ENCODE data around the gene MAP3K21. TPM values are rescaled to one million over a fixed set of nuclear protein-coding genes. Genes with fewer than 3 reads are reported as not detected.

The MAP3K21 gene
- total and polyA plus RNA-seq, 2 donors = 0.94 to 1.3 TPM

DNA sequence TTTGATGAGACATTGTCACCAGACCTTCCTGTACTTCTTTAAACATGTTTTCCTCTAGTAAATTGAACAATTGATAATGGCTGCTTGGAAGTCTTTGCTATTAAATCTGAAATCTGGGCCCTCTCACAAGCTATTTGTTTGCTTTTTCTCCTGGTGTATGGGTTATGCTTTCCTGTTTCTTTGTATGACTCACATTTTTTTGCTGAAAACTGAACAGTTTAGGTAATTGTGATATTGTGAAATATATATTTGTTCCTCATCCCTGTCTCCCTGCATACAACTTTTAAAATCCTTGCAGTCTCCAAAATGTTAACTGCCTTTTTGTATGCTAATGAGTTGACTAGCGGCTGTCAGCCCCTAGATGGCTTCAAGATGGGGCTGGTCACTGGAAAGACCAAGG is 61.6 kb downstream of the MAP3K21 start:
- Histone ChIP-seq H3K4me1 (ENCODE audit: control insufficient read depth in 2 of 2, insufficient read depth in 2 of 2, low read length in 2 of 2) (no peaks in the 10 kb centered on the region), H3K4me3 (ENCODE audit: low read length in 2 of 2) (no peak overlapping the region), H3K9me3 (ENCODE audit: control insufficient read depth in 2 of 2, insufficient read depth in 1 of 2, low read length in 1 of 2) (no peaks in the 10 kb centered on the region), H3K27ac (ENCODE audit: low read depth in 1 of 2, low read length in 1 of 2) (no peak overlapping the region), H3K27me3 (ENCODE audit: control insufficient read depth in 2 of 2, insufficient read depth in 1 of 2, low read length in 1 of 2) (no peaks in the 10 kb centered on the region), H3K36me3 (ENCODE audit: control insufficient read depth in 2 of 2, insufficient read depth in 2 of 2, low read length in 1 of 2) (no peaks in the 10 kb centered on the region)
- no peak for DNase-seq (ENCODE audit: low read depth in 6 of 9, low spot score in 9 of 9)
- 94% methylated on average over 1 of the region's 1 CpG for WGBS

DNA sequence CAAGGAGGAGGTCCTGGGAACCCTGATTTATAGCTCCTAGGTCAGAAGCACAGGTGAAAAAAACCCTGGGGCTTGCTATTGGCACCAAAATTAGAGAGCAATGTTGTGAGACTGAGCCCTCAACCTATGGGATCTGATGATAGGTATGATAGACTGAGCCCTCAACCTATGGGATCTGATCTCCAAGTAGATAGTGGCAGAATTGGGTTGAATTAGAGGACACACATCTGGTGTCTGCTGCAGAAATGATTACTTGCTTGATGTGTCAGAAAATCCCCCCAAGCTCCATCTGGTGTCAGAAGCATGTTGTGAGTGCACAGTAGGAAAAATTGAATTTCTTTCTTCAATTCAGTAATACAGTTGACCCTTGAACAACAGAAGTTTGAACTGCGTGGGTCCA is 62.4 kb downstream of the MAP3K21 start:
- Histone ChIP-seq H3K4me3 (ENCODE audit: low read length in 2 of 2) (no peak overlapping the region), H3K36me3 (ENCODE audit: control insufficient read depth in 2 of 2, insufficient read depth in 2 of 2, low read length in 1 of 2) (no peaks in the 10 kb centered on the region)

DNA sequence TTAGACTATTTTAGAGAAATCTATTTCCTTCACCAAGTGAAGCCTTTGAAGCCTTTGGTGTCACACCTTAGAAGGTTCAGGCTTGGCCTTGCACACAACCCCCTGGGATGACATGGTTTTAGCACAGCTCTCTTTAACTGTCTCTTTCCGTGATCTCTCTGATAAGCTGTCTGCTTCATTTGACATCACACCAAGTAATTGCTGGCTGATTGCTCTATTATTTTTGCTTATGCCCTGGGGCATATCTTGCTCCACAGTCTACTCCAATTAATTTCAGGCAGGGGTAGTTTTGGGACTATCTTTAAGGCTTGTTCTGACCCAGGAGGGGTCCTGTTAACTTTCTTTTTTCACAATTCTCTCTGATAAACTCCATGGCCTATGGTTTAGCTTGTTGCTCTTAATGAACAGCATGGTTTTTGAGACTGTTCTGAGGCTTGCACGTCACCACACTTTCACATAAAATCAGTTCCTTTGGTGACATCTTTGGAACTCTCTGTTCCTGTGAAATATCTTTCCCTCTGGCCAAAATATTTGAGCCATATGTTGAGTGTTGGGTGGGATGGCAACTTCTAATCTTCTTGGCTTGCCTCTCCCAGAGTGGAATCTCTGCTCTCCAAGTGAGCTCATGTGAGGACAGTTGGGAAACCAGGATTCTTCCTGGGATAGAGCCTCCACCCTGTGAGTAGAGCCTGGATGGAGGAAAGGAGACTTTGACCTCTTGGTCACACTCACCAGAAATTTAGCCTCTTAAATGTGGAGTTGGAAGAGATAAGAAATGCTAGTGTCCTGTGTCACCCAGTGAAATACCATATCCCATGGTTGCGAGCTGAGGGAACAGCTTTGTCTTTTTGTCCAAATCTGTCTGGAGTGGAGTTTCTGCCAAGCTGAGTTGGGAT is 63.6 kb downstream of the MAP3K21 start:
- no peaks in the 10 kb centered on the region for H3K4me1 ChIP-seq (ENCODE audit: control insufficient read depth in 2 of 2, insufficient read depth in 2 of 2, low read length in 2 of 2)
- H3K9me3 ChIP-seq (ENCODE audit: control insufficient read depth in 2 of 2, insufficient read depth in 1 of 2, low read length in 1 of 2) = no peaks in the 10 kb centered on the region
- no peaks in the 10 kb centered on the region for H3K27me3 ChIP-seq (ENCODE audit: control insufficient read depth in 2 of 2, insufficient read depth in 1 of 2, low read length in 1 of 2)
- no peaks in the 10 kb centered on the region for H3K36me3 ChIP-seq (ENCODE audit: control insufficient read depth in 2 of 2, insufficient read depth in 2 of 2, low read length in 1 of 2)
- no peak overlapping the region for H3K27ac ChIP-seq (ENCODE audit: low read depth in 1 of 2, low read length in 1 of 2)
- WGBS = 96% methylated on average over 3 of the region's 3 CpGs
- H3K4me3 ChIP-seq (ENCODE audit: low read length in 2 of 2) = no peak overlapping the region
- DNase-seq (ENCODE audit: low read depth in 6 of 9, low spot score in 9 of 9) = no peak

More for the DNA sequence above, 62.4 kb downstream of the MAP3K21 start:
- Histone ChIP-seq H3K27ac (ENCODE audit: low read depth in 1 of 2, low read length in 1 of 2) (no peak overlapping the region), H3K9me3 (ENCODE audit: control insufficient read depth in 2 of 2, insufficient read depth in 1 of 2, low read length in 1 of 2) (no peaks in the 10 kb centered on the region), H3K4me1 (ENCODE audit: control insufficient read depth in 2 of 2, insufficient read depth in 2 of 2, low read length in 2 of 2) (no peaks in the 10 kb centered on the region), H3K27me3 (ENCODE audit: control insufficient read depth in 2 of 2, insufficient read depth in 1 of 2, low read length in 1 of 2) (no peaks in the 10 kb centered on the region)
- DNase-seq (ENCODE audit: low read depth in 6 of 9, low spot score in 9 of 9) = no peak
- 100% methylated on average over 1 of the region's 1 CpG for WGBS

DNA sequence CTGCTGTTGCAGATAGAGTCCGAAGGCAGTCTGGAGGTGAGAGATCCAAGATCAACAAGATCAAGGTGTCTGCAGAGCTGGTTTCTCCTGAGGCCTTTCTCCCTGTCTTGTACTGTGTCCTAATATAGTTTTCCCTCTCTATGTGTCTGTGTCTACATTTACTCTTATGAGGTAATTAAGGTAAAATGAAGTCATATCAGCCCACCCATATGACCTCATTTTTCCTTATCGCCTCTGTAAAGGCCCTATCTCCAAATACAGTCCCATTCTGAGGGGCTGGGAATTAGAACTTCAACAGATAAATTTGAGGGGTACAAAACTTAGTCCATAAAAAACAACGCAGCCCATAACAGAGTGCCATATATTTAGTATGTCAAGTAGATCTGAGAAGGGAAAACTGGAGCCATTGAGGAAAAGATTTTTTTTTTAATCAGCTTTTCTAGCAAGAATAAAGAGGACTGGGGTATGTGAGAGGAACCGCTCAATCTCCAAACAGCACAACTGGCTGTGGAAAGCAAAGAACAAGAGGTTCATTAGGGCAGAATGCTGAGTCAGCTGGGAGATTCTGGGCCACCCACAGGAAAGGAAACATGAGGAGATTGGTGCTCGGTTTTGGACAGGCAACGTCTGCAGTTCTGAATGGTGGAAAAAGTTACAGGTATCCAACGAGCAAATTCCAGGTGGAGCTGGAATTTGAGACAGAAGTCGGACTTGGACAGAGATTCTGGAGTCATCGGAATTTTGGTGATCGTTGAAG is 65.7 kb downstream of the MAP3K21 start:
- H3K27ac ChIP-seq (ENCODE audit: low read depth in 1 of 2, low read length in 1 of 2) = no peak overlapping the region
- H3K4me1 ChIP-seq (ENCODE audit: control insufficient read depth in 2 of 2, insufficient read depth in 2 of 2, low read length in 2 of 2) = no peaks in the 10 kb centered on the region
- 67% methylated on average over 10 of the region's 10 CpGs for WGBS
- no peaks in the 10 kb centered on the region for H3K36me3 ChIP-seq (ENCODE audit: control insufficient read depth in 2 of 2, insufficient read depth in 2 of 2, low read length in 1 of 2)
- peak in 1 of 9 donors; percentile 15 for DNase-seq (ENCODE audit: low read depth in 6 of 9, low spot score in 9 of 9)
- H3K27me3 ChIP-seq (ENCODE audit: control insufficient read depth in 2 of 2, insufficient read depth in 1 of 2, low read length in 1 of 2) = no peaks in the 10 kb centered on the region
- no peaks in the 10 kb centered on the region for H3K9me3 ChIP-seq (ENCODE audit: control insufficient read depth in 2 of 2, insufficient read depth in 1 of 2, low read length in 1 of 2)
- H3K4me3 ChIP-seq (ENCODE audit: low read length in 2 of 2) = no peak overlapping the region

DNA sequence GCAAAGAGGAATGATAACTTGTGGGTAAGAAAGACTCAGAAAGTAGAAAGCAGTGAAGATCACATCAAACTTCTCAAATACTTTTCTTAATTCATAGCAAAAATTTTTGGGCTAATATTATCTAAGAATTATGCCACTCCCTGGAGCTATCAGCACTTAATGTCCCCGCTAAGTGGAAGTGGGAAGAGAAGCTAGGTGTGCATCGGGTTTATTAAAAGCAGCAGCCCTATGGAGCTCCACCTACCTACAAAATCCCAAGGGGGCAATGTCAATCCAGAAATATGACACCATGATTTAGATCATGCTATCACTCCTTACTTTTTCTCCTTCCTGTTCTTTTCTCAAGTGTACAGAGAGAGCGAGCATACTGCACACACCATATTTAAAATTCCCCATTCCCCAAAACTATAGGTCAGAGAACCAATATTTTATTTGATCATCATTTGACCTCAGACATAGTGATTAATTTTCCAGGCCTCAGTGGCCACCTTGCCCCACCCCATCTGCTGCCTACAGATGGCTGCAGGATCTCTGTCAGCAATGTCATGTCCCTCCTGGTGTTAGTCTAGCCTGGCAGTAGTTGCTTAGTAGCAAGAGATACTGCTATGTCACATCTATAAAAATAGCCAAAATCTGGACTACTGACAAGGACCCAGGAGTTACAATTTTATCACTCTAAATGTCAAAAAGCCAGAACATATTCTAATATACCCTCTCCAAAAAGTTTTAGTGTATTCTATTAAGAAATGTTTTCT is 66.6 kb downstream of the MAP3K21 start:
- Histone ChIP-seq H3K27me3 (ENCODE audit: control insufficient read depth in 2 of 2, insufficient read depth in 1 of 2, low read length in 1 of 2) (no peaks in the 10 kb centered on the region), H3K36me3 (ENCODE audit: control insufficient read depth in 2 of 2, insufficient read depth in 2 of 2, low read length in 1 of 2) (no peaks in the 10 kb centered on the region), H3K4me1 (ENCODE audit: control insufficient read depth in 2 of 2, insufficient read depth in 2 of 2, low read length in 2 of 2) (no peaks in the 10 kb centered on the region), H3K4me3 (ENCODE audit: low read length in 2 of 2) (no peak overlapping the region), H3K27ac (ENCODE audit: low read depth in 1 of 2, low read length in 1 of 2) (no peak overlapping the region), H3K9me3 (ENCODE audit: control insufficient read depth in 2 of 2, insufficient read depth in 1 of 2, low read length in 1 of 2) (no peaks in the 10 kb centered on the region)
- DNase-seq (ENCODE audit: low read depth in 6 of 9, low spot score in 9 of 9) = no peak
- 94% methylated on average over 3 of the region's 3 CpGs for WGBS

DNA sequence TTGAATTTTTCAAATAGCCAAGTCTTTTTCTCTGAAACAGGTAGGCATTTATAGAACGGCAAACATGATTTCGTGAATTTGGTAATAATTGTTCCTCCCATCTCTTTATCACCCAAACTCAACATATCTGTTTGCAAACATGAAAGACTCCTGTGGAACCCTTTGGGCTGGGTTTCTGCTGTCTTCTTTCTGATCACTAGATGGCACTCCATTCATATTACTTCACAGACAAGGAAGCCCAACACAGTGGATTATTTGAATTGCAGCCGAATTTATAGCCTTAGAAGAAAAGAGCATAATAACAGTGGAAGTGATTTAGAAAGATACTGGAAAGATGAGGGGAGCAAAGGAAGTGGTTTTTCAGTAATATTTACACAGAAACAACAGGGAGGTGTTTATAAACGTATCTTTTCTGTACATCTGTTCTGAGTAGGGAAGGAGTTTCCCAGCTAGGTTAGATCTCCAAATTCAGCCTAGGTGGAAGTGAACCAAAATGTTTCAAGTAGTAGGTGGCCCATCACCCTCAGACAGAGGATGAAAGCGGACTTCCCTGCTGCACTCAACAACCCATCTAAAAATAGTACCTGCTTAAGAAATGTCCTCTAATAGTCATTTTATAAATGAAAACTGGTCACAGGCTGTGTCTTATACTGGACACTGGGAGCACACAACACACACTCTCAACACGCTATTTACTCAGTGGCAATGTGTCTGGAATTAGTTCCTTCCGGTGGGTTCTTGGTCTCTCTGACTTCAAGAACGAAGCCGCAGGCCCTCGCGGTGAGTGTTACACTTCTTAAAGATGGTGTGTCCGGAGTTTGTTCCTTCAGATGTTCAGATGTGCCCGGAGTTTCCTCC is 67.6 kb downstream of the MAP3K21 start:
- Histone ChIP-seq H3K4me1 (ENCODE audit: control insufficient read depth in 2 of 2, insufficient read depth in 2 of 2, low read length in 2 of 2) (no peaks in the 10 kb centered on the region), H3K36me3 (ENCODE audit: control insufficient read depth in 2 of 2, insufficient read depth in 2 of 2, low read length in 1 of 2) (no peaks in the 10 kb centered on the region), H3K27ac (ENCODE audit: low read depth in 1 of 2, low read length in 1 of 2) (no peak overlapping the region), H3K27me3 (ENCODE audit: control insufficient read depth in 2 of 2, insufficient read depth in 1 of 2, low read length in 1 of 2) (no peaks in the 10 kb centered on the region), H3K4me3 (ENCODE audit: low read length in 2 of 2) (no peak overlapping the region), H3K9me3 (ENCODE audit: control insufficient read depth in 2 of 2, insufficient read depth in 1 of 2, low read length in 1 of 2) (no peaks in the 10 kb centered on the region)
- DNase-seq (ENCODE audit: low read depth in 6 of 9, low spot score in 9 of 9) = peak in 7 of 9 donors; percentile 8 to 52 (median 13)
- WGBS = 65% methylated on average over 13 of the region's 13 CpGs

DNA sequence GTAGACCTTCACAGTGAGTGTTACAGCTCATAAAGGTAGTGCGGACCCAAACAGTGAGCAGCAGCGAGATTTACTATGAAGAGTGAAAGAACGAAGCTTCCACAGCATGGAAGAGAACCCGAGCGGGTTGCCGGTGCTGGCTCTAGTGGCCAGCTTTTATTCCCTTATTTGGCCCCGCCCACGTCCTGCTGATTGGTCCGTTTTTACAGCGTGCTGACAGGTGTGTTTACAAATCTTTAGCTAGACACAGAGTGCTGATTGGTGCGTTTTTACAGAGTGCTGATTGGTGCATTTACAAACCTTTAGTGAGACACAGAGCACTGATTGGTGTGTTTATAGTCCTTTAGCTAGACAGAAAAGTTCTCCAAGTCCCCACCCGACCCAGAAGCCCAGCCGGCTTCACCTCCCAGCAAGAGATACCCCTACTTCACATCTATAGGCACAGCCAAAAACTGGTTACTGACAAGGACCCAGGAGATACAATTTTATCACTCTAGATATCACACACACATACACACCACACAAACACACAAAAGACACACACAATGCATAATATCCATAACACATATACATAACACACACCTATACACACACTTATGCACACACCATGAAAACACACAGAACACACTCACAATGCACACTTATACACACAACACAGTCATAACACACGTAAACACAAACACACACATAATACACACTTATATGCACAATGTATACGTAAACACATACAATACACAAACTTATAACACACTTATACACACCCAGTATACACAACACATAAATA is 68.5 kb downstream of the MAP3K21 start:
- no peak for DNase-seq (ENCODE audit: low read depth in 6 of 9, low spot score in 9 of 9)
- no peaks in the 10 kb centered on the region for H3K27me3 ChIP-seq (ENCODE audit: control insufficient read depth in 2 of 2, insufficient read depth in 1 of 2, low read length in 1 of 2)
- no peak overlapping the region for H3K27ac ChIP-seq (ENCODE audit: low read depth in 1 of 2, low read length in 1 of 2)
- no peaks in the 10 kb centered on the region for H3K4me1 ChIP-seq (ENCODE audit: control insufficient read depth in 2 of 2, insufficient read depth in 2 of 2, low read length in 2 of 2)
- 92% methylated on average over 15 of the region's 15 CpGs for WGBS
- H3K36me3 ChIP-seq (ENCODE audit: control insufficient read depth in 2 of 2, insufficient read depth in 2 of 2, low read length in 1 of 2) = no peaks in the 10 kb centered on the region
- H3K4me3 ChIP-seq (ENCODE audit: low read length in 2 of 2) = no peak overlapping the region
- H3K9me3 ChIP-seq (ENCODE audit: control insufficient read depth in 2 of 2, insufficient read depth in 1 of 2, low read length in 1 of 2) = no peaks in the 10 kb centered on the region

All from thymus (tissue), 11 donors.